Measurements from ENCODE around the gene MAP3K9. TPM values are rescaled to one million over a fixed set of nuclear protein-coding genes. Genes with fewer than 3 reads are reported as not detected.

MAP3K9 gene
- total RNA-seq, 1 experiment from 2014 or later, result 24.3 TPM

DNA sequence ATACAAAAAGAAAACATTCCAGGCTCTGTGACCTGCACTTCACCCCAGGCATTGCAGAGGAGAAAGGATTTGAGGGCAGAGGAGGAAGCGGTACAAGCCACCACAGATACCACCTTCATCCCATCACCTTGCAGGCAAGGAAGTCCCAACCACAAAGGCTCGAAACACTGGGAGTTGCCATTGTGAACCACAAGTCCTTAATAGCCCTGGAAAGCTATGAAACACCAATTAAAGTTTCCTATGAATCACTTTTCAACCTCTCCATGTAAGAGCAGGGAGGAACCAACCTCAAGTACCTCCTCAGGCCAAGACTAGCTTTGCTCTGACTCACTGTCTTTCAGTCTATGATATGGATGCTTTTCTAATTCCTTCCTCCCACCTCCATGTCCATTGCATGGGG, 27.0 kb downstream of the MAP3K9 start:
- H3K27ac Mint-ChIP-seq (ENCODE audit: unreplicated experiment), result no peak overlapping the region
- no peaks in the 10 kb centered on the region for H3K27me3 Mint-ChIP-seq (ENCODE audit: unreplicated experiment)
- CTCF ChIA-PET, result no interaction called here
- H3K9me3 Mint-ChIP-seq (ENCODE audit: low read depth, unreplicated experiment), result no peaks in the 10 kb centered on the region
- no TSS peak for BruUV-seq (replicated peaks)
- intact Hi-C loops (cut with micrococcal nuclease; ENCODE audit: unreplicated experiment), result no loop called here
- peaks cover 19% of the 10 kb centered on the region for H3K4me1 Mint-ChIP-seq (ENCODE audit: low read depth, unreplicated experiment)
- no peak for TF ChIP-seq CTCF (IDR thresholded peaks at IDR 0.05; ENCODE audit: unreplicated experiment)
- no peak overlapping the region for H3K4me3 Mint-ChIP-seq (ENCODE audit: low read depth, unreplicated experiment)
- no peaks in the 10 kb centered on the region for H3K36me3 Mint-ChIP-seq (ENCODE audit: insufficient read depth, unreplicated experiment)
- DNase-seq, result no peak

- CTCF ChIA-PET, result no interaction called here
- no peak for DNase-seq
- peaks cover 18% of the 10 kb centered on the region for H3K4me1 Mint-ChIP-seq (ENCODE audit: low read depth, unreplicated experiment)
Measured at GRCh38 chr14:70780396-70781075, 28.8 kb downstream of the MAP3K9 start.

DNA sequence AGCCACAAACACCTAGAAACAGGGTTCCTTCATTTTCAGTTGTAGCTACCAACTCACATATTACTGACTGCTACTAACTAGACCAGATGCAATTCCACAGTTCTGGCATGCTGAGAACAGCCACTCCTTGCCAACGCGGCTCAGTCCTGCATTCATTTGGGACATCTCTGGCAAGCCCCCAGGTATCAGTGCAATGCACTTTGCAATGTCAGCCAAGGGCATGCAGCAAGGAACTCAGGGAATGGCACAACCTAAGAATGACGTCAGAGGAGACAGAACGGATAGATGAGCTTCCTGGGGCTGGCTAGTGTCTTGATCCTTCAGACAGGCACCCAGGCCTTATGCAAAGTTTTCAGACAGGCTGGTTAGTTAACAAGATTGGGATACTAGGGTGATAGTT, 29.6 kb downstream of the MAP3K9 start:
- CTCF ChIA-PET, result no interaction called here
- Mint-ChIP-seq H3K27ac (ENCODE audit: unreplicated experiment) (no peak overlapping the region), H3K27me3 (ENCODE audit: unreplicated experiment) (no peaks in the 10 kb centered on the region), H3K36me3 (ENCODE audit: insufficient read depth, unreplicated experiment) (no peaks in the 10 kb centered on the region), H3K9me3 (ENCODE audit: low read depth, unreplicated experiment) (no peaks in the 10 kb centered on the region), H3K4me3 (ENCODE audit: low read depth, unreplicated experiment) (no peak overlapping the region), H3K4me1 (ENCODE audit: low read depth, unreplicated experiment) (peaks cover 18% of the 10 kb centered on the region)
- BruUV-seq (replicated peaks), result no TSS peak
- DNase-seq, result no peak
- TF ChIP-seq CTCF (IDR thresholded peaks at IDR 0.05; ENCODE audit: unreplicated experiment), result no peak
- intact Hi-C loops (cut with micrococcal nuclease; ENCODE audit: unreplicated experiment), result no loop called here

More at GRCh38 chr14:70780396-70781075, 28.8 kb downstream of the MAP3K9 start:
- no peaks in the 10 kb centered on the region for H3K9me3 Mint-ChIP-seq (ENCODE audit: low read depth, unreplicated experiment)
- intact Hi-C loops (cut with micrococcal nuclease; ENCODE audit: unreplicated experiment), result no loop called here
- no peak overlapping the region for H3K4me3 Mint-ChIP-seq (ENCODE audit: low read depth, unreplicated experiment)
- BruUV-seq (replicated peaks), result no TSS peak
- TF ChIP-seq CTCF (IDR thresholded peaks at IDR 0.05; ENCODE audit: unreplicated experiment), result no peak
- no peaks in the 10 kb centered on the region for H3K36me3 Mint-ChIP-seq (ENCODE audit: insufficient read depth, unreplicated experiment)
- H3K27me3 Mint-ChIP-seq (ENCODE audit: unreplicated experiment), result no peaks in the 10 kb centered on the region
- H3K27ac Mint-ChIP-seq (ENCODE audit: unreplicated experiment), result no peak overlapping the region

GRCh38 chr14:70776197-70776596, 33.1 kb downstream of the MAP3K9 start:
- no TSS peak for BruUV-seq (replicated peaks)
- CTCF ChIA-PET, result interaction anchor here (0.7 kb wide), 2 partner anchors 41 to 1999 kb away, joined by 3 to 5 read pairs; no protein-coding TSS in a partner anchor
- intact Hi-C loops (cut with micrococcal nuclease; ENCODE audit: unreplicated experiment), result no loop called here
- Mint-ChIP-seq H3K36me3 (ENCODE audit: insufficient read depth, unreplicated experiment) (no peaks in the 10 kb centered on the region), H3K4me3 (ENCODE audit: low read depth, unreplicated experiment) (no peak overlapping the region), H3K4me1 (ENCODE audit: low read depth, unreplicated experiment) (peaks cover 6% of the 10 kb centered on the region), H3K27me3 (ENCODE audit: unreplicated experiment) (no peaks in the 10 kb centered on the region), H3K9me3 (ENCODE audit: low read depth, unreplicated experiment) (no peaks in the 10 kb centered on the region), H3K27ac (ENCODE audit: unreplicated experiment) (no peak overlapping the region)
- DNase-seq, result no peak
- no peak for TF ChIP-seq CTCF (IDR thresholded peaks at IDR 0.05; ENCODE audit: unreplicated experiment)

Measured in Calu3 (cell line).